GM12878 (cell line): Measurements from ENCODE around the gene CWC27. TPM values are rescaled to one million over a fixed set of nuclear protein-coding genes. Genes with fewer than 3 reads are reported as not detected.

ENCODE experiments used
- ASH2L ChIP-seq: fragments of 300-600, 200-600 bp; sonication (generic); IDR thresholded peaks from 2 replicates; pipeline ENCODE4 v1.6.1; 2017; ENCODE audit warnings: low read depth, mild to moderate bottlenecking, borderline replicate concordance
- BHLHE40 ChIP-seq, 2 experiments: fragments of 450-650 bp in 1 of 2; IDR thresholded peaks; 2 replicates each; pipeline ENCODE4 v1.6.1; 2011 to 2017; ENCODE audit warnings: low read depth in 2 of 2, borderline replicate concordance in 1 of 2, improper control_type of control experiment in 1 of 2, low read length in 1 of 2, mild to moderate bottlenecking in 1 of 2
- BRCA1 ChIP-seq: IDR thresholded peaks from 2 replicates; pipeline ENCODE4 v1.6.1; 2011; ENCODE audit warnings: low read depth, low read length, improper control_type of control experiment
- E4F1 ChIP-seq: fragments of 450-650 bp; IDR thresholded peaks from 2 replicates; pipeline ENCODE4 v1.6.1; 2018; ENCODE audit warnings: borderline replicate concordance, mild to moderate bottlenecking; ENCODE audit not compliant: partially characterized antibody
- EED ChIP-seq: sonication (generic); IDR thresholded peaks from 2 replicates; pipeline ENCODE4 v1.6.1; 2016; ENCODE audit warnings: antibody characterized with exemption, low read depth
- ELK1 ChIP-seq: IDR thresholded peaks from 2 replicates; pipeline ENCODE4 v1.6.1; 2012; ENCODE audit warnings: low read depth, low read length, improper control_type of control experiment
- GATAD2B ChIP-seq: fragments of 450-650 bp; conservative IDR thresholded peaks from 2 replicates; pipeline ENCODE4 v1.6.1; 2017; ENCODE audit warnings: low read depth, mild to moderate bottlenecking, moderate library complexity
- HCFC1 ChIP-seq: fragments of 150-350 bp; IDR thresholded peaks from 2 replicates; pipeline ENCODE4 v1.6.1; 2014; ENCODE audit warnings: low read length
- IKZF1 ChIP-seq: fragments of 450-650 bp; conservative IDR thresholded peaks from 2 replicates; pipeline ENCODE4 v1.6.1; 2017; ENCODE audit warnings: antibody characterized with exemption, mild to moderate bottlenecking
- IRF5 ChIP-seq: fragments of 450-650 bp; IDR thresholded peaks from 2 replicates; pipeline ENCODE4 v1.6.1; 2017; ENCODE audit warnings: borderline replicate concordance
- MYC ChIP-seq: IDR thresholded peaks from 2 replicates; pipeline ENCODE4 v1.6.1; 2011; ENCODE audit warnings: mild to moderate bottlenecking, low read length, moderate library complexity, inconsistent platforms; ENCODE audit not compliant: insufficient read depth, insufficient replicate concordance, insufficient read length, severe bottlenecking
- NFIC ChIP-seq: IDR thresholded peaks from 2 replicates; pipeline ENCODE4 v1.6.1; 2012; ENCODE audit warnings: low read depth, mild to moderate bottlenecking, inconsistent platforms, low read length, moderate library complexity
- NR2C1 ChIP-seq: fragments of 450-650 bp; IDR thresholded peaks from 2 replicates; pipeline ENCODE4 v1.6.1; 2017; ENCODE audit warnings: antibody characterized with exemption, mild to moderate bottlenecking, moderate library complexity
- POLR2A ChIP-seq: IDR thresholded peaks from 2 replicates; pipeline ENCODE4 v1.6.1; 2011; ENCODE audit warnings: low read depth, mild to moderate bottlenecking, low read length
- RAD51 ChIP-seq: fragments of 450-650 bp; IDR thresholded peaks from 2 replicates; pipeline ENCODE4 v1.6.1; 2016; ENCODE audit warnings: moderate library complexity, mild to moderate bottlenecking, inconsistent platforms
- RELA ChIP-seq: fragments of 450-650 bp; IDR thresholded peaks from 2 replicates; pipeline ENCODE4 v1.8.0; 2014; ENCODE audit warnings: borderline replicate concordance; ENCODE audit not compliant: partially characterized antibody
- SMAD1 ChIP-seq: fragments of 450-650 bp; IDR thresholded peaks from 2 replicates; pipeline ENCODE4 v1.6.1; 2018; ENCODE audit warnings: mild to moderate bottlenecking, low read depth; ENCODE audit not compliant: partially characterized antibody
- TAF1 ChIP-seq: IDR thresholded peaks from 2 replicates; pipeline ENCODE4 v1.6.1; 2011; ENCODE audit warnings: mild to moderate bottlenecking, low read depth, low read length, borderline replicate concordance
- TARDBP ChIP-seq: IDR thresholded peaks from 2 replicates; pipeline ENCODE4 v1.6.1; 2016; ENCODE audit warnings: borderline replicate concordance
- ZBTB40 ChIP-seq: fragments of 450-650 bp; IDR thresholded peaks from 2 replicates; pipeline ENCODE4 v1.6.1; 2016; ENCODE audit warnings: mild to moderate bottlenecking, moderate library complexity, borderline replicate concordance
- ZNF384 ChIP-seq: IDR thresholded peaks from 2 replicates; pipeline ENCODE4 v1.6.1; 2012; ENCODE audit warnings: low read depth, mild to moderate bottlenecking, low read length, improper control_type of control experiment, borderline replicate concordance
- polyA plus RNA-seq, 11 experiments: library from polyadenylated mRNA; depleted of rRNA in 4 of 11; unstranded in 6 of 11; stranded (reverse) in 5 of 11; fragments of >200 nt; fragmentation: Nextera tagmentation in 4 of 11; fragmentation: Illumina TruSeq in 1 of 11; extraction: Ambion mirVana in 4 of 11; extraction: Trizol in 1 of 11; gene quantifications; 1 replicate in 1 of 11; 2 replicates in 10 of 11; pipeline versions ENCODE4 v1.2.1 to v1.2.3, GENCODE V29; 2011 to 2016; ENCODE audit warnings: inconsistent platforms in 2 of 11, missing spikeins in 2 of 11, low read depth in 1 of 11
- total RNA-seq, 4 experiments: library from RNA; depleted of rRNA in 3 of 4; stranded (reverse); fragments of >200 nt in 3 of 4; fragmentation: Illumina TruSeq in 1 of 4; extraction: Trizol in 1 of 4; gene quantifications; 2 replicates each; pipeline versions ENCODE4 v1.2.1 to v1.2.3, GENCODE V29; 2013 to 2021

Gene CWC27
- total and polyA plus RNA-seq, 10 of the 15 experiments (the other 5 are each of a cell fraction or from before 2014, with no cell fraction given) = 21.7 to 61.9 (median 47.0) TPM

- TF ChIP-seq NFIC = peak; percentile 90
- peak; percentile 56 for TF ChIP-seq IKZF1
- TF ChIP-seq BHLHE40 (IDR thresholded peaks at IDR 0.05; ENCODE audit: borderline replicate concordance in 1 of 2, low read depth in 2 of 2, low read length in 1 of 2) = peak; percentile 70 to 77; a peak in 3 of 4 replicates
- TF ChIP-seq E4F1 = no peak
- TF ChIP-seq EED = peak; percentile 92
- TF ChIP-seq NR2C1 = no peak
- TF ChIP-seq ZBTB40 = no peak
- peak; percentile 49 for TF ChIP-seq SMAD1
- no peak for TF ChIP-seq IRF5
- no peak for TF ChIP-seq ZNF384
- no peak for TF ChIP-seq ELK1
- TF ChIP-seq TAF1 = peak; percentile 40; the same call in 1 of the 2 replicates
- TF ChIP-seq BRCA1 = no peak
- TF ChIP-seq POLR2A = peak; percentile 29; the same call in 1 of the 2 replicates
- no peak for TF ChIP-seq MYC
- TF ChIP-seq RELA = no peak
- TF ChIP-seq TARDBP = peak; percentile 60; the same call in 1 of the 2 replicates
- TF ChIP-seq HCFC1 = no peak
- TF ChIP-seq ASH2L = peak; percentile 65; the same call in 1 of the 2 replicates
- peak; percentile 80 for TF ChIP-seq RAD51
- TF ChIP-seq GATAD2B = 0 out of 2 replicates have a peak, but pooled peaks have one; percentile 41
Measured at GRCh38 chr5:65061250-65061973, 292.7 kb downstream of the CWC27 start (continued).
